K562 (cell line): ENCODE data around the gene IFNA6. TPM values are rescaled to one million over a fixed set of nuclear protein-coding genes. Genes with fewer than 3 reads are reported as not detected.

Source experiments
- ATAC-seq: fragments of 200-7000 bp; cut with Tn5 transposase; 3 replicates; pipeline ENCODE4 v1.9.1; 2020; ENCODE audit warnings: moderate library complexity
- BruUV-seq: library from RNA; stranded (reverse); fragments of 400-500 nt; replicated peaks from 2 replicates; lab custom pipeline; 2021; lab: Mats Ljungman, UMichigan
- CTCF ChIA-PET: fragments of 300-600 bp; formaldehyde crosslinking; extraction: SDS; loops from one replicate; lab custom pipeline; 2021; ENCODE audit warnings: low intra/inter-chr PET ratio; lab: Yijun Ruan, JAX
- POLR2A ChIA-PET: fragments of 300-600, 350-650 bp; sonication (Branson Sonifier 250); formaldehyde crosslinking; extraction: SDS; loops from one replicate; lab custom pipeline; 2021; ENCODE audit warnings: antibody characterized with exemption, inconsistent platforms; lab: Yijun Ruan, JAX
- DNase-seq, 4 experiments: peaks; one replicate each; pipeline versions ENCODE4 v3.0.0 to v3.0.0-alpha.2; 2011 to 2018; ENCODE audit warnings: low spot score in 3 of 4, mixed read lengths in 3 of 4; ENCODE audit errors: extremely low read depth in 1 of 4
- FAIRE-seq: peaks from 2 replicates; lab custom pipeline; 2011; peaks lifted over from hg19 to GRCh38; lab: Jason Lieb, UNC
- H2AFZ ChIP-seq: 2 replicates; pipeline ENCODE4 v1.6.0; 2011; ENCODE audit warnings: low read depth, low read length, control low read depth, inconsistent platforms
- H3K27ac ChIP-seq: fragments of 200-600 bp; 3 replicates; pipeline ENCODE4 v1.8.0; 2011; ENCODE audit warnings: low read depth, mild to moderate bottlenecking, control low read depth, inconsistent platforms, low read length, moderate library complexity, mixed read lengths; ENCODE audit errors: extremely low read depth
- H3K27me3 ChIP-seq, 2 experiments: fragments of 300-600 bp in 1 of 2; 2 replicates in 1 of 2; 3 replicates in 1 of 2; pipeline versions ENCODE4 v1.6.0 to v1.8.0; 2011; ENCODE audit warnings: inconsistent platforms in 2 of 2, low read length in 2 of 2, mild to moderate bottlenecking in 1 of 2, mixed read lengths in 1 of 2, moderate library complexity in 1 of 2; ENCODE audit not compliant: control insufficient read depth in 2 of 2, insufficient read depth in 2 of 2
- H3K36me3 ChIP-seq: fragments of 300-600 bp; 3 replicates; pipeline ENCODE4 v1.8.0; 2011; ENCODE audit warnings: mild to moderate bottlenecking, low read length, inconsistent platforms; ENCODE audit not compliant: control insufficient read depth, insufficient read depth
- H3K4me1 ChIP-seq, 2 experiments: fragments of 200-600 bp in 1 of 2; replicated peaks in 1 of 2; 2 replicates in 1 of 2; 3 replicates in 1 of 2; pipeline versions ENCODE4 v1.5.1 to v1.8.0; 2011; ENCODE audit warnings: inconsistent platforms in 2 of 2, low read length in 2 of 2, mild to moderate bottlenecking in 1 of 2, mixed read lengths in 1 of 2, moderate library complexity in 1 of 2; ENCODE audit not compliant: control insufficient read depth in 2 of 2, insufficient read depth in 2 of 2
- H3K4me2 ChIP-seq: 2 replicates; pipeline ENCODE4 v1.6.1; 2011; ENCODE audit warnings: low read length, control low read depth, inconsistent platforms, mixed read lengths; ENCODE audit not compliant: insufficient read depth
- H3K4me3 ChIP-seq: fragments of 200-600 bp; sonication (generic), shearing (Covaris generic); 2 replicates; pipeline ENCODE4 v1.5.1; 2016; ENCODE audit warnings: control low read depth, inconsistent platforms
- H3K79me2 ChIP-seq: fragments of 200-600 bp; 3 replicates; pipeline ENCODE4 v1.8.0; 2011; ENCODE audit warnings: low read length, inconsistent platforms; ENCODE audit not compliant: control insufficient read depth, insufficient read depth
- H3K9ac ChIP-seq, 2 experiments: 2 replicates each; pipeline versions ENCODE4 v1.6.0 to v1.6.1; 2011; ENCODE audit warnings: low read depth in 2 of 2, low read length in 2 of 2, control low read depth in 1 of 2, inconsistent platforms in 1 of 2, mild to moderate bottlenecking in 1 of 2, mixed read lengths in 1 of 2; ENCODE audit not compliant: insufficient read depth in 1 of 2
- H3K9me1 ChIP-seq: one replicate; pipeline ENCODE4 v1.6.0; 2011; ENCODE audit warnings: inconsistent platforms, mild to moderate bottlenecking, low read length, moderate library complexity; ENCODE audit not compliant: control insufficient read depth, insufficient read depth
- H3K9me3 ChIP-seq: replicated peaks from 2 replicates; pipeline ENCODE4 v1.5.1; 2011; ENCODE audit warnings: low read depth, low read length, inconsistent platforms; ENCODE audit not compliant: control insufficient read depth, insufficient read depth
- H4K20me1 ChIP-seq: replicated peaks from 2 replicates; pipeline ENCODE4 v1.6.1; 2011; ENCODE audit warnings: low read length, inconsistent platforms, mixed read lengths; ENCODE audit not compliant: control insufficient read depth, insufficient read depth
- CBX2 ChIP-seq: fragments of 200-600 bp; sonication (generic); IDR thresholded peaks from one replicate; pipeline ENCODE4 v1.6.1; 2012; ENCODE audit warnings: mild to moderate bottlenecking, low read length, inconsistent platforms; ENCODE audit not compliant: insufficient read depth, poor library complexity, severe bottlenecking
- CBX3 ChIP-seq, 2 experiments: IDR thresholded peaks; 1 replicate in 1 of 2; 2 replicates in 1 of 2; pipeline ENCODE4 v1.6.1; 2012; ENCODE audit warnings: inconsistent platforms in 2 of 2, low read length in 2 of 2, borderline replicate concordance in 1 of 2, control low read depth in 1 of 2
- HDAC2 ChIP-seq: fragments of 450-650 bp; IDR thresholded peaks from 2 replicates; pipeline ENCODE4 v1.6.1; 2016; ENCODE audit warnings: mild to moderate bottlenecking
- HMGN3 ChIP-seq: IDR thresholded peaks from 2 replicates; pipeline ENCODE4 v1.6.1; 2011; ENCODE audit warnings: borderline replicate concordance, low read depth, mild to moderate bottlenecking, mixed read lengths, low read length; ENCODE audit not compliant: insufficient read length; ENCODE audit errors: extremely low read depth
- KDM1A ChIP-seq, 2 experiments: fragments of 450-650 bp; IDR thresholded peaks; 2 replicates each; pipeline ENCODE4 v1.6.1; 2016; ENCODE audit warnings: mild to moderate bottlenecking in 2 of 2
- NR0B1 ChIP-seq: fragments of 450-650 bp; IDR thresholded peaks from one replicate; pipeline ENCODE4 v1.6.1; 2018; ENCODE audit warnings: mild to moderate bottlenecking, moderate library complexity; ENCODE audit not compliant: partially characterized antibody
- SOX6 ChIP-seq: fragments of 450-650 bp; IDR thresholded peaks from 2 replicates; pipeline ENCODE4 v1.6.1; 2014; ENCODE audit warnings: mild to moderate bottlenecking
- ZBTB9 ChIP-seq: fragments of 450-650 bp; formaldehyde crosslinking; IDR thresholded peaks from 2 replicates; pipeline ENCODE4 v1.4.0; 2020; ENCODE audit warnings: mild to moderate bottlenecking, moderate library complexity
- ZKSCAN1 ChIP-seq: fragments of 150-350 bp; IDR thresholded peaks from 2 replicates; pipeline ENCODE4 v1.6.1; 2016; ENCODE audit warnings: low read depth, low read length
- ZNF77 ChIP-seq: fragments of 250-450 bp; sonication (Bioruptor Pico); IDR thresholded peaks from 2 replicates; pipeline ENCODE4 v1.5.0; 2020
- WGBS: fragments of 100-300 bp; shearing (Covaris generic); methylation state at CpG from one replicate; pipeline ENCODE4 v1.1.6; 2016; ENCODE audit warnings: low coverage, mixed read lengths; ENCODE audit not compliant: insufficient coverage; ENCODE audit errors: missing lambda C conversion rate; 5-methylcytosine and 5-hydroxymethylcytosine counted together
- in situ Hi-C: fragments of 300-500 bp; cut with MboI; formaldehyde crosslinking; loops from 4 replicates; pipeline ENCODE4 v1.15.0; 2018; ENCODE audit warnings: inconsistent platforms, mixed read lengths
- intact Hi-C: fragments of 100-400 bp; cut with micrococcal nuclease; formaldehyde crosslinking; loops from 2 replicates; pipeline ENCODE4 v1.14.2; 2022
- polyA plus RNA-seq, 8 experiments: library from polyadenylated mRNA; depleted of rRNA in 4 of 8; stranded (reverse) in 5 of 8; unstranded in 3 of 8; fragments of >200 nt; fragmentation: Nextera tagmentation in 2 of 8; fragmentation: Illumina TruSeq in 1 of 8; extraction: Ambion mirVana in 2 of 8; extraction: Trizol in 1 of 8; gene quantifications; 2 replicates each; pipeline versions ENCODE4 v1.2.1 to v1.2.3, GENCODE V29; 2011 to 2014; ENCODE audit warnings: inconsistent platforms in 1 of 8, missing spikeins in 1 of 8
- total RNA-seq, 7 experiments: library from RNA; depleted of rRNA in 6 of 7; stranded (reverse); fragments of >200 nt in 6 of 7; fragmentation: Illumina TruSeq in 2 of 7; extraction: Trizol in 2 of 7; gene quantifications; 2 replicates each; pipeline versions ENCODE4 v1.2.1 to v1.2.3, GENCODE V29; 2011 to 2021; ENCODE audit warnings: low replicate concordance in 1 of 7

Gene IFNA6
- total and polyA plus RNA-seq, 9 of the 15 experiments (the other 6 are each of a cell fraction or from before 2014, with no cell fraction given), result not detected

- Histone ChIP-seq H3K27ac (no peak within 1 kb of the TSS), H3K4me3 (no peak within 1 kb of the TSS), H3K9me3 (no peaks in the 10 kb centered on the region), H3K27me3 (no peaks in the 10 kb centered on the region), H3K9ac (no peak within 1 kb of the TSS), H3K4me2 (no peak within 1 kb of the TSS), H2AFZ (no peak within 1 kb of the TSS), H3K4me1 (no peaks in the 10 kb centered on the region), H3K9me1 (no peaks in the 10 kb centered on the region), H3K36me3 (no peaks in the 10 kb centered on the region), H3K79me2 (no peaks in the 10 kb centered on the region), H4K20me1 (no peaks in the 10 kb centered on the region)
- intact Hi-C loops (no loop called here), in situ Hi-C loops (no loop called here)
- BruUV-seq, result no TSS peak
- no peak for DNase-seq
- no peak for FAIRE-seq
- no peak for TF ChIP-seq ZKSCAN1
- TF ChIP-seq ZNF77 (CRISPR knock-in tag), result no peak
- CTCF ChIA-PET, result no interaction called here
- no CpG with 5 or more reads among the region's 55 CpGs for WGBS
- no peak for ATAC-seq
- POLR2A ChIA-PET, result no interaction called here
These were observed 15.7 kb downstream of the IFNA6 start, which contains the start of gene KLHL9 for GRCh38 chr9:21334701-21335632. KLHL9 (minus strand) TSS chr9:21335404; CDS start chr9:21334859, 545 bp downstream.

GRCh38 chr9:21333226-21333625, 17.5 kb downstream of the IFNA6 start:
- in situ Hi-C loops (no loop called here), intact Hi-C loops (no loop called here)
- POLR2A ChIA-PET, result no interaction called here
- Histone ChIP-seq H3K36me3 (no peaks in the 10 kb centered on the region), H3K9me1 (no peaks in the 10 kb centered on the region), H3K79me2 (no peaks in the 10 kb centered on the region), H3K27ac (no peak overlapping the region), H3K9ac (no peak overlapping the region), H3K4me3 (no peak overlapping the region), H3K9me3 (no peaks in the 10 kb centered on the region), H2AFZ (no peak overlapping the region), H4K20me1 (no peaks in the 10 kb centered on the region), H3K27me3 (no peaks in the 10 kb centered on the region), H3K4me2 (no peak overlapping the region), H3K4me1 (no peaks in the 10 kb centered on the region)
- WGBS, result no CpG with 5 or more reads among the region's 2 CpGs
- DNase-seq (no peak), FAIRE-seq (no peak), ATAC-seq (no peak)
- no TSS peak for BruUV-seq
- CTCF ChIA-PET, result no interaction called here
- TF ChIP-seq HMGN3 (no peak), CBX3 (IDR thresholded peaks at IDR 0.05; ENCODE audit: borderline replicate concordance in 1 of 2, low read length in 2 of 2) (no peak), HDAC2 (no peak), ZBTB9 (CRISPR knock-in tag) (no peak), CBX2 (no peak), NR0B1 (no peak), KDM1A (IDR thresholded peaks at IDR 0.05) (no peak), SOX6 (no peak)
